Right lobe of liver (tissue), 4 donors: Measurements from ENCODE around the gene RHBDF1.

Experiments used
- CTCF ChIP-seq, 4 donors: fragments of 200-600 bp in 3 of 4; fragments of 450-650 bp in 1 of 4; IDR thresholded peaks; one replicate each; pipeline versions ENCODE4 v1.5.1 to v1.8.0; 2016 to 2022; ENCODE audit warnings: antibody characterized with exemption in 4 of 4, mild to moderate bottlenecking in 2 of 4
- POLR2A ChIP-seq: fragments of 450-650 bp; IDR thresholded peaks from one replicate; pipeline ENCODE4 v1.6.1; 2017; ENCODE audit warnings: antibody characterized with exemption, mild to moderate bottlenecking
- donor health status: DM: no; HTN: no; CAD: no.
- donor health status: DM: no; HTN: no; CAD: no.
- donor health status: DM: no; HTN: yes; CAD: no.

- TF ChIP-seq CTCF (IDR thresholded peaks at IDR 0.05) (no peak), POLR2A (no peak)
Observed at GRCh38 chr16:41439-42068, 30.9 kb downstream of the RHBDF1 start.
